ENCODE data around the gene L1TD1. TPM values are rescaled to one million over a fixed set of nuclear protein-coding genes. Genes with fewer than 3 reads are reported as not detected.

Gene L1TD1
- total RNA-seq, 2 experiments from 2014 or later, result not detected

DNA sequence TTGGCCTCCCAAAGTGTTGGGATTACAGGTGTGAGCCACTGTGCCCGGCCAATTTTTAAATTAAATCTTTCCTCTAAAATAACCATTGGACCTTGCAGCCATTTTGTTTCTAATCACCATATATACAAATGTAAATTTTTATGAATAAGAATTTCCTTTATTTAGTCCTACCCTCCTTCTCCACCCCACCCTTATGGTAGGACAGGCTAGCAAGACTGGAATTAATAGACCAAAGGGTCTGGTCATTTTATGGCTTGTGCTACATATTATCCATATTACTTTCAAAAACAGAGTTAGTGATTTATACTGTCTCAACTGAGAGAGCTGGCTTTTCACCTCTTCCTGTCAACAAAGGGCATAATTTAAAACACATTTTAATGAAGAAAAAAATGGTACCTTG is 26.5 kb downstream of the L1TD1 start:
- Mint-ChIP-seq H3K27ac (no peak overlapping the region), H3K9me3 (no peaks in the 10 kb centered on the region), H3K27me3 (no peaks in the 10 kb centered on the region), H3K4me3 (no peak overlapping the region), H3K4me1 (ENCODE audit: low read depth) (no peaks in the 10 kb centered on the region), H3K36me3 (ENCODE audit: low read depth) (no peaks in the 10 kb centered on the region)
- ATAC-seq (no peak), DNase-seq (no peak)
- intact Hi-C loops (cut with micrococcal nuclease), result no loop called here
- TF ChIP-seq, protein P1, sequence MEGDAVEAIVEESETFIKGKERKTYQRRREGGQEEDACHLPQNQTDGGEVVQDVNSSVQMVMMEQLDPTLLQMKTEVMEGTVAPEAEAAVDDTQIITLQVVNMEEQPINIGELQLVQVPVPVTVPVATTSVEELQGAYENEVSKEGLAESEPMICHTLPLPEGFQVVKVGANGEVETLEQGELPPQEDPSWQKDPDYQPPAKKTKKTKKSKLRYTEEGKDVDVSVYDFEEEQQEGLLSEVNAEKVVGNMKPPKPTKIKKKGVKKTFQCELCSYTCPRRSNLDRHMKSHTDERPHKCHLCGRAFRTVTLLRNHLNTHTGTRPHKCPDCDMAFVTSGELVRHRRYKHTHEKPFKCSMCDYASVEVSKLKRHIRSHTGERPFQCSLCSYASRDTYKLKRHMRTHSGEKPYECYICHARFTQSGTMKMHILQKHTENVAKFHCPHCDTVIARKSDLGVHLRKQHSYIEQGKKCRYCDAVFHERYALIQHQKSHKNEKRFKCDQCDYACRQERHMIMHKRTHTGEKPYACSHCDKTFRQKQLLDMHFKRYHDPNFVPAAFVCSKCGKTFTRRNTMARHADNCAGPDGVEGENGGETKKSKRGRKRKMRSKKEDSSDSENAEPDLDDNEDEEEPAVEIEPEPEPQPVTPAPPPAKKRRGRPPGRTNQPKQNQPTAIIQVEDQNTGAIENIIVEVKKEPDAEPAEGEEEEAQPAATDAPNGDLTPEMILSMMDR (IDR thresholded peaks at IDR 0.05), result no peak
- CTCF ChIA-PET, result no interaction called here
- POLR2A ChIA-PET, result no interaction called here

- CTCF ChIA-PET, result no interaction called here
Measured at GRCh38 chr1:62222321-62222720, 27.7 kb downstream of the L1TD1 start.

DNA sequence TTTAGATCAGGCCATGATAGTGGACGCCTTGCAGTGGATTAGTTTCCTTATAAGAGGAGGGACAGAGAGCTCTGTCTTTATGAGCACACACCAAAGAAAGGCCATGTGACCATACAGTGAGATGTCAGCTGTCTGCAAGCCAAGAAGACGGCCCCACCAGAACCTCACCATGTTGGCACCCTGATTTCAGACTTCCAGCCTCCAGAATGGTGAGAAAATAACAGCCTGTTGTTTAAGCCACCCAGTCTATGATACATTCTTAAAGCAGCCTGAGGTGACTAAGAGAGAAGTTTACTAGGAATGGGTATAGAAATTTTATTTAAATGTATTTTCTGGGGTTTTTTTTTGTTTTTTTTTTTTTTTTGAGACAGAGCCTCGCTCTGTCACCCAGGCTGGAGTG is 29.5 kb downstream of the L1TD1 start:
- ChIA-PET CTCF (no interaction called here), POLR2A (no interaction called here)
- Mint-ChIP-seq H3K27me3 (no peaks in the 10 kb centered on the region), H3K36me3 (ENCODE audit: low read depth) (no peaks in the 10 kb centered on the region), H3K4me1 (ENCODE audit: low read depth) (no peaks in the 10 kb centered on the region), H3K9me3 (no peaks in the 10 kb centered on the region), H3K4me3 (no peak overlapping the region), H3K27ac (no peak overlapping the region)
- TF ChIP-seq, protein P1 (IDR thresholded peaks at IDR 0.05), result no peak
- intact Hi-C loops (cut with micrococcal nuclease), result no loop called here
- ATAC-seq (no peak), DNase-seq (no peak)

More at GRCh38 chr1:62222321-62222720, 27.7 kb downstream of the L1TD1 start:
- no peaks in the 10 kb centered on the region for H3K27me3 Mint-ChIP-seq
- no peaks in the 10 kb centered on the region for H3K4me1 Mint-ChIP-seq (ENCODE audit: low read depth)
- DNase-seq, result no peak
- ATAC-seq, result no peak
- no peaks in the 10 kb centered on the region for H3K36me3 Mint-ChIP-seq (ENCODE audit: low read depth)
- intact Hi-C loops (cut with micrococcal nuclease), result no loop called here
- H3K9me3 Mint-ChIP-seq, result no peaks in the 10 kb centered on the region
- POLR2A ChIA-PET, result no interaction called here
- no peak overlapping the region for H3K27ac Mint-ChIP-seq
- TF ChIP-seq, protein P1 (IDR thresholded peaks at IDR 0.05), result no peak
- H3K4me3 Mint-ChIP-seq, result no peak overlapping the region

- Mint-ChIP-seq H3K9me3 (no peaks in the 10 kb centered on the region), H3K4me1 (ENCODE audit: low read depth) (no peaks in the 10 kb centered on the region), H3K36me3 (ENCODE audit: low read depth) (no peaks in the 10 kb centered on the region), H3K27me3 (peaks cover 1% of the 10 kb centered on the region), H3K4me3 (no peak overlapping the region), H3K27ac (no peak overlapping the region)
- POLR2A ChIA-PET, result no interaction called here
- CTCF ChIA-PET, result no interaction called here
- intact Hi-C loops (cut with micrococcal nuclease), result no loop called here
- DNase-seq (no peak), ATAC-seq (no peak)
- TF ChIP-seq, protein P1 (IDR thresholded peaks at IDR 0.05), result no peak
Measured at GRCh38 chr1:62227496-62227895, 32.8 kb downstream of the L1TD1 start.

DNA sequence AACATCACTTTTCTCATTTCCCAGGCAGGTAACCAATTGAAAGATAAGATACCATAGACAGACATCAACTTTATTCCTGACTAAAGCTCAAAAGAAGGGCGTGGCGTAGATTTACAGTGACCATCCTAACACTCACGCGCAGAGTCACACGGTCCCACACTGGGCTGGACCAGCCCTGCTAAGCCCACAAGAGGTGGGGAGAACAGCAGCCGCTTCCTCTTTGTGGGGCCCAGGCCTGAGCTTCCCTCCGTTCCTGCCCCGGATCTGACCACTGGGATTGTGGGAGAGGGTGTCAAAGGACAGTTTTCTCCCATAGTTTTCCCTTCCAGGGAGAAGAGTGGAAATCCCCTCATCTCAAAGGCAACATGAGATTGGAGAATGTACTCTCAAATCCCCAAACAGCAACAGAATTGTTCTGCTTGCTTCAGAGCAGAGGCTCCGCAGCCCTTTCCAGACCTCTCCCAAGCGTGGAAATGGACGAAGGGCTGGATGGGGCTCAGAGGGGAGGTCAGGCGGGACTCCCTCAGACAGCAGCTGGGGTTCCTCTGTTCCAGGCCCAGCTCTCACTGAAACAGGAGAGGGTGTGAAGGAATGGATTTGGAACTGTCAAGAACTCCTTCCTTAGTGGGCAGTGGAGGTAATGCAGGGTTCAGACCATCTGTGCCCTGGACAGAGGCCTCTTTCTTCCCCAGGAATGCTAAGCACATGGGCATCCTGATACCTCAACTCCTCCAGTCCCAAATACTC is 33.7 kb downstream of the L1TD1 start:
- no peaks in the 10 kb centered on the region for H3K4me1 Mint-ChIP-seq (ENCODE audit: low read depth)
- no peak overlapping the region for H3K27ac Mint-ChIP-seq
- H3K27me3 Mint-ChIP-seq, result peaks cover 1% of the 10 kb centered on the region
- no peaks in the 10 kb centered on the region for H3K36me3 Mint-ChIP-seq (ENCODE audit: low read depth)
- ChIA-PET CTCF (no interaction called here), POLR2A (no interaction called here)
- ATAC-seq (no peak), DNase-seq (no peak)
- intact Hi-C loops (cut with micrococcal nuclease), result no loop called here
- no peak overlapping the region for H3K4me3 Mint-ChIP-seq
- H3K9me3 Mint-ChIP-seq, result no peaks in the 10 kb centered on the region
- TF ChIP-seq, protein P1 (IDR thresholded peaks at IDR 0.05), result no peak

All from activated CD8-positive, alpha-beta T cell treated with anti-CD3 and anti-CD28 coated beads for 36 hours (primary cell).